ENCODE measurements around the gene CHD6. TPM values are rescaled to one million over a fixed set of nuclear protein-coding genes. Genes with fewer than 3 reads are reported as not detected.

Gene CHD6
- total and polyA plus RNA-seq, 3 donors from 2014 or later = 21.3 to 73.9 (median 71.5) TPM

DNA sequence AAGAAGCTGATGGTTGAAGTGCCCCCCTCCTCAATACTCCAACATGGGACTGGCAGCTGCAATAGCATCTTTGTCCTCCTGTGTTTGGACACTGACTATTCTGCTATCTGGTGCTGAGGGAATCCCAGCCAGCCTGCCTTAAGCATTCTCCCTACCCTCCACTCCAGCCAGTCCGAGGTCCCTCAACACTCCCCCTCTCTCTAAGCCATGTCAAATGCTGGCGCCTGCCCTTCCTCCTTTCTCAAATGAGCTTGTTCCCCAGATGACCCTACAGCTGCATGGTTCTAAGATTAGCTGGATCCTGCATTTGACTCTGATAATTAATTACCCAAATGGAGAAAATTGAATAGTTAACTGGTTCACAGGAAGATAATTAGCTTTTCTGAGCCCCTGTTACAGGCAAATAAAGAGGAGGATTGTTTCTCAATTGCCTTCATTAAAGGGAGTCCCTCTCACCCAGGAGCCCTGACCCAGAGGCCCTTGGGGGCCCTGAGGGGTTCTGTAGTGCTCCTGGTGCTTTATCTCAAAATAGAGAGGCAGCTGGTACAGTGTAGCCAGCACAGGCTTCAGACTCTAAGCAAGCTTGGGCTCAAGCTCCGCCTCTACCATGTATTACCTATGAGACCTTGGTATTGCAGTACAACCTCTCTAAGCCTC, 37.9 kb upstream of the CHD6 start:
- 58 to 72% methylated on average over 3 of the region's 3 CpGs for WGBS, 2 donors
- no peak for DNase-seq
- intact Hi-C loops (cut with DNase I; ENCODE audit: low total_unique reads) = no loop called here

DNA sequence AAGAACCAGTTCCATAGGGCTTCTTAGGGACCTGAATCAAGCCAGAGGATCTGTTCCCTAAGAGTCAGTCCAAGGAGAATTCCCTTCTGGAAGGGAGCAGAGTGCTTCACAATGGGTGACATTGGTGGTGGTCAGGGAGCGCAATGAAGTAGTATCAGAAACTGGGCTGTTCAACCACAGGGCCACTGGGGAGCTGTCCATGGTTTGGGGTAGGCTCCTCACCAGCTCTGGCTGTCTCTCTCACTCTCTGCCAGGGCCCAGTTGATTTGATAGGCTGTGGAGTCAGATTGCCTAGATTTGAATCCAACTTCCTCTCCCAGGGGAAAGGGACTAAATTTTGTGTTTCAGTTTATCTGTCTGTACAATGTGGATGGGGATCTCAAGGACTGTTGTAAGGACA, 36.7 kb upstream of the CHD6 start:
- H3K27ac ChIP-seq = no peak overlapping the region

More for the DNA sequence above, 37.9 kb upstream of the CHD6 start:
- Histone ChIP-seq H3K27me3 (no peaks in the 10 kb centered on the region), H3K36me3 (ENCODE audit: low read depth, missing control alignments) (no peaks in the 10 kb centered on the region), H3K27ac (no peak overlapping the region), H3K9me3 (no peaks in the 10 kb centered on the region), H3K4me1 (no peaks in the 10 kb centered on the region), H3K4me3 (no peak overlapping the region)
- TF ChIP-seq, protein P1, sequence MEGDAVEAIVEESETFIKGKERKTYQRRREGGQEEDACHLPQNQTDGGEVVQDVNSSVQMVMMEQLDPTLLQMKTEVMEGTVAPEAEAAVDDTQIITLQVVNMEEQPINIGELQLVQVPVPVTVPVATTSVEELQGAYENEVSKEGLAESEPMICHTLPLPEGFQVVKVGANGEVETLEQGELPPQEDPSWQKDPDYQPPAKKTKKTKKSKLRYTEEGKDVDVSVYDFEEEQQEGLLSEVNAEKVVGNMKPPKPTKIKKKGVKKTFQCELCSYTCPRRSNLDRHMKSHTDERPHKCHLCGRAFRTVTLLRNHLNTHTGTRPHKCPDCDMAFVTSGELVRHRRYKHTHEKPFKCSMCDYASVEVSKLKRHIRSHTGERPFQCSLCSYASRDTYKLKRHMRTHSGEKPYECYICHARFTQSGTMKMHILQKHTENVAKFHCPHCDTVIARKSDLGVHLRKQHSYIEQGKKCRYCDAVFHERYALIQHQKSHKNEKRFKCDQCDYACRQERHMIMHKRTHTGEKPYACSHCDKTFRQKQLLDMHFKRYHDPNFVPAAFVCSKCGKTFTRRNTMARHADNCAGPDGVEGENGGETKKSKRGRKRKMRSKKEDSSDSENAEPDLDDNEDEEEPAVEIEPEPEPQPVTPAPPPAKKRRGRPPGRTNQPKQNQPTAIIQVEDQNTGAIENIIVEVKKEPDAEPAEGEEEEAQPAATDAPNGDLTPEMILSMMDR (IDR thresholded peaks at IDR 0.05) = no peak
- TF ChIP-seq POLR2A (IDR thresholded peaks at IDR 0.05) = no peak

DNA sequence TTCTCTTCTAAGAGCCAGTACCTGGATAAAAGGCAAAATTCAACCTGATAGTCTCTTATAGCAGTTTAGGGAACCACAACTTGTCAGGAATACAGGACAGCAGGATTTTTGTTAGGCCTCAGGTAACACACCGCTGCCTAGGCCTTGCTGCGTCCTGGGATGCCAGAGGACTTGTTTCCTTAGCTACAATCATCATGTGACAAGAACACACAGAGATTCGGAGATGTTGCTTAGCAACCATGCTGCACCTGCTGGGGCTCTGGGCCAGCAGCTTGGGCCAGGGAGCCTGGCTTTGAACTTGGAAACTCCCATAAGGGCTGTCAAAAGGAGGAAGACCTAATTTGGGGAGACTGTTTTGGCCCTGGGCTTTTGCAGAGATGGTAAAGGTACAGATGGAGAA, 36.1 kb upstream of the CHD6 start:
- no peaks in the 10 kb centered on the region for H3K36me3 ChIP-seq (ENCODE audit: low read depth, missing control alignments)
- TF ChIP-seq, protein P1 (IDR thresholded peaks at IDR 0.05) = no peak
- TF ChIP-seq POLR2A (IDR thresholded peaks at IDR 0.05) = no peak
- no peak overlapping the region for H3K27ac ChIP-seq
- intact Hi-C loops (cut with DNase I; ENCODE audit: low total_unique reads) = no loop called here
- WGBS, 2 donors = 90 to 92% methylated on average over 3 of the region's 3 CpGs
- no peaks in the 10 kb centered on the region for H3K27me3 ChIP-seq
- no peak for DNase-seq
- no peaks in the 10 kb centered on the region for H3K4me1 ChIP-seq
- H3K4me3 ChIP-seq = no peak overlapping the region
- no peaks in the 10 kb centered on the region for H3K9me3 ChIP-seq

More for the DNA sequence above, 36.7 kb upstream of the CHD6 start:
- TF ChIP-seq, protein P1 (IDR thresholded peaks at IDR 0.05) = no peak
- no peak for TF ChIP-seq POLR2A (IDR thresholded peaks at IDR 0.05)
- Histone ChIP-seq H3K36me3 (ENCODE audit: low read depth, missing control alignments) (no peaks in the 10 kb centered on the region), H3K4me3 (no peak overlapping the region), H3K27me3 (no peaks in the 10 kb centered on the region), H3K9me3 (no peaks in the 10 kb centered on the region), H3K4me1 (no peaks in the 10 kb centered on the region)
- no peak for DNase-seq
- intact Hi-C loops (cut with DNase I; ENCODE audit: low total_unique reads) = no loop called here
- WGBS, 2 donors = 80 to 94% methylated on average over 1 of the region's 1 CpG

DNA sequence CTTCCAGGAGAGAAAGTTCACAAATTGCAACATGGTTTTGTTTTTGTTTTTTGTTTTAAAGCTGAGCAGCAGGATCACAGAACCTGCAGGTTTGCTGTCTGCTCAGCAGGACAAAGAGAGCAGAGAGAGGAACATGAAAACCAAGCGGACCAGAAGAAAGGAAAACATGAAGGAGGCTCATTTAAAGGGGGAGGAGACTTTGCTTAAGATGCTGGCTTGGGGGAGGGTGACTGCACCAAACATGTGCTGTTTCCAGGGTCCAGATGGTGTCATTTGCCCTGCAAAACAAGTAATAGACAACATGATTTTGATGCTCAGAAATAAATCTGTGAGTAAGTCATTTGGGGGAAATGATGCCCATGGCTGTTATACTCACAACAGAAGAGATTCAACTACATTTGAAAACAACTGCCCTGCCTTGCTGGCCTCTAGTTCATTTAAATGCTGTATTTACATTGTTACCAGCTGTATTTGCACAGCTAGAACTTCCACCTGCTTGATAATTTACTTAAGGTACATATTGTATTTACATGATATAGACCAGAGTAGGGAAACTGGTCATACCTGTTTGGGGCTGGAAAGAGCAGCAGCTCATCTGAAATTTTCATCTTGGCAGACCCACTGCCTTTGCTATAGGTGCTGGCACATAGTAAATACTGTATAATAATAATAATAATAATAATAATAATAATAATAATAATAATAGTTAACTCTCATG, 32.2 kb upstream of the CHD6 start:
- intact Hi-C loops (cut with DNase I; ENCODE audit: low total_unique reads) = no loop called here
- Histone ChIP-seq H3K27me3 (no peaks in the 10 kb centered on the region), H3K9me3 (no peaks in the 10 kb centered on the region), H3K4me1 (no peaks in the 10 kb centered on the region), H3K4me3 (no peak overlapping the region), H3K27ac (no peak overlapping the region), H3K36me3 (ENCODE audit: low read depth, missing control alignments) (no peaks in the 10 kb centered on the region)
- TF ChIP-seq, protein P1 (IDR thresholded peaks at IDR 0.05) = no peak
- no peak for TF ChIP-seq POLR2A (IDR thresholded peaks at IDR 0.05)
- 42 to 66% methylated on average over 1 of the region's 1 CpG for WGBS, 2 donors
- no peak for DNase-seq

All from testis (tissue), 3 donors.